ENCODE data around the gene RANBP9. TPM values are rescaled to one million over a fixed set of nuclear protein-coding genes. Genes with fewer than 3 reads are reported as not detected.
A peak's percentile ranks its signal among the peaks of the same experiment; 100 is the strongest.

RANBP9 gene
- total RNA-seq, 4 donors from 2014 or later: 44.7 to 93.1 (median 63.3) TPM

DNA sequence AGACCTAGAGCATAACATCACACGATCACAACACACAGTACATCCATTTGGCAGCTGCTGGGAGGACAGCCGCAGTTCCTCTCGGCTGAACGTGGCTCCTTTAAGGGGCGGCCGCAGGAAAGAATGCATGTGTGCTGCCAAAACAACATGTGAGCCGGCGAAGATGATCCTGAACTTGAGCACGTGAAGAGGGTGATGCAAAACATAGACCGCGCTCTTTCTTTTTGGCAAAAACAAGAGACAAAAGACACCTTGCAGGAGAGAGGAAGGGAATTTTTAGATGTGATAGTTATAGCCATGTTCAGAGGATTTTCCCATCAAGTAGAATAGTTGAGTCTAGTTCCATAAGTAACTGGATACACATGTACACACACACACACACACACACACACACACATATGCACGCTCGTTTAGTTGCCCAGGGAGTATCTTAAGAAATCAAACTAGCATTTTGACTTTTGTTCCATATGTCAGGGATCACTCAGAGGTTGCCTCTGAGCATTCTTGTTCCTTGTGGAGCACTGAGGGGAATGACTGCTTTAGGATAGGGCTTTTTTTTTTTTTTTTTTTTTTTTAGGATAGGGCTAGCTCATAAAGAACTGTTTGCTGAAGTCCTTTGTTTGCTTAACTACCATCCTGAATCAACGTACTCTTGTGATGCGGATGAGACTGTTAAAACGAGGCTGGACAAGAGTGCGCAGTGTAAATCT, 21.7 kb upstream of the RANBP9 start:
- TF ChIP-seq, protein P1, sequence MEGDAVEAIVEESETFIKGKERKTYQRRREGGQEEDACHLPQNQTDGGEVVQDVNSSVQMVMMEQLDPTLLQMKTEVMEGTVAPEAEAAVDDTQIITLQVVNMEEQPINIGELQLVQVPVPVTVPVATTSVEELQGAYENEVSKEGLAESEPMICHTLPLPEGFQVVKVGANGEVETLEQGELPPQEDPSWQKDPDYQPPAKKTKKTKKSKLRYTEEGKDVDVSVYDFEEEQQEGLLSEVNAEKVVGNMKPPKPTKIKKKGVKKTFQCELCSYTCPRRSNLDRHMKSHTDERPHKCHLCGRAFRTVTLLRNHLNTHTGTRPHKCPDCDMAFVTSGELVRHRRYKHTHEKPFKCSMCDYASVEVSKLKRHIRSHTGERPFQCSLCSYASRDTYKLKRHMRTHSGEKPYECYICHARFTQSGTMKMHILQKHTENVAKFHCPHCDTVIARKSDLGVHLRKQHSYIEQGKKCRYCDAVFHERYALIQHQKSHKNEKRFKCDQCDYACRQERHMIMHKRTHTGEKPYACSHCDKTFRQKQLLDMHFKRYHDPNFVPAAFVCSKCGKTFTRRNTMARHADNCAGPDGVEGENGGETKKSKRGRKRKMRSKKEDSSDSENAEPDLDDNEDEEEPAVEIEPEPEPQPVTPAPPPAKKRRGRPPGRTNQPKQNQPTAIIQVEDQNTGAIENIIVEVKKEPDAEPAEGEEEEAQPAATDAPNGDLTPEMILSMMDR (IDR thresholded peaks at IDR 0.05 in 4 of 5, conservative IDR thresholded peaks at IDR 0.05 in 1 of 5): peak in 1 of 5 experiments; percentile 18
- peak in 1 of 2 donors; percentile 1 for TF ChIP-seq POLR2A (IDR thresholded peaks at IDR 0.05)
- Histone ChIP-seq H3K36me3 (no peaks in the 10 kb centered on the region), H3K4me1 (peaks cover 0 to 13% of the 10 kb centered on the region in 2 donors), H3K27ac (peak overlapping the region; percentile 63 to 77 (median 74)), H3K27me3 (no peaks in the 10 kb centered on the region), H3K4me3 (peak overlapping the region in 3 of 4 donors; percentile 18 to 39 (median 38)), H3K9me3 (no peaks in the 10 kb centered on the region)
- DNase-seq (peak; percentile 93 to 94), ATAC-seq (peak; percentile 99)
- in situ Hi-C loops (cut with MboI; ENCODE audit: low sequenced_read_pairs in 4 of 4) (no loop called here), intact Hi-C loops (cut with DNase I; ENCODE audit: low total_unique reads) (loop anchor here (1.0 kb wide), 1 partner anchor 21 kb away; no protein-coding TSS in a partner anchor)

DNA sequence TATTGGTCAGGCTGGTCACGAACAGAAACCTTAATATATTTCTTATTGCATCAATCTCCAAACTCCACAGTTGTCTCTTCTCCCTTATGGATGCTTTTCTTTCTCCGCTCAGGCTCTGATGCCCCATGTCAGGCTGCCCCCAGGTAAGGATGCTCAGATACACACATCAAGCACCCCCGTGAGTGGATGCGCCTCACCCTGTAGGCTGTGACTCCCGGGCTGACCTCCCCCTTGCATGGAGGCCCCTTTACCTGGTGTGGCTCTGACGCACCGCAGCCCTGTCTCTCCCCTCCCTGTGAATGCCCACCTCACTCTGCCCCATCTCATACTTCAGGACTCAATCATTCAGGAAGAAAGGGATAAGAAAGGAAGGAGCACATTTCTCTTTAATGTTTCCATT, 19.1 kb upstream of the RANBP9 start:
- ATAC-seq: no peak
- no peak for DNase-seq
- intact Hi-C loops (cut with DNase I; ENCODE audit: low total_unique reads): no loop called here
- no peak overlapping the region for H3K4me3 ChIP-seq
- in situ Hi-C loops (cut with MboI; ENCODE audit: low sequenced_read_pairs in 4 of 4): no loop called here
- H3K27ac ChIP-seq: no peak overlapping the region
- H3K9me3 ChIP-seq: no peaks in the 10 kb centered on the region
- H3K27me3 ChIP-seq: no peaks in the 10 kb centered on the region
- TF ChIP-seq POLR2A (IDR thresholded peaks at IDR 0.05): no peak
- TF ChIP-seq, protein P1 (IDR thresholded peaks at IDR 0.05 in 4 of 5, conservative IDR thresholded peaks at IDR 0.05 in 1 of 5): no peak
- H3K36me3 ChIP-seq: no peaks in the 10 kb centered on the region
- peaks cover 0 to 13% of the 10 kb centered on the region in 2 donors for H3K4me1 ChIP-seq

DNA sequence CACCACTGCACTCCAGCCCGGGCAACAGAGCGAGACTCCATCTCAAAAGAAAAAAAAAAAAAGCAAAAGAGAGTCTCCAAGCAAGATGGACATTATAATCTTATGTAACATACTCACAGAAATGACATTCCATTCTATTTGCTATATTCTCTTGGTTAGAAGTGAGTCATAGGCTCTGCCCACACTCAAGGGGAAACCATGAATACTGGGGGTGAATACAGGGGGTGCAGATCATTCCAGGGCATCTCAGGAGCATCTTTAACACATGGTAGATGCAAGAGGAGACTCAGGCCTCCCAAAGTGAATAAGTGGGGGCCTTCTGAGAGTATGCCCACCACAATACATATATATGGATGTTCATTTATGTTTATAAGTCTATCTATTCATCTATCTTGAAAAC, 18.3 kb upstream of the RANBP9 start:
- no peaks in the 10 kb centered on the region for H3K27me3 ChIP-seq
- no peaks in the 10 kb centered on the region for H3K36me3 ChIP-seq
- ATAC-seq (no peak), DNase-seq (no peak)
- in situ Hi-C loops (cut with MboI; ENCODE audit: low sequenced_read_pairs in 4 of 4) (no loop called here), intact Hi-C loops (cut with DNase I; ENCODE audit: low total_unique reads) (no loop called here)
- no peak overlapping the region for H3K27ac ChIP-seq
- H3K9me3 ChIP-seq: no peaks in the 10 kb centered on the region
- TF ChIP-seq, protein P1 (IDR thresholded peaks at IDR 0.05 in 4 of 5, conservative IDR thresholded peaks at IDR 0.05 in 1 of 5): no peak
- no peak for TF ChIP-seq POLR2A (IDR thresholded peaks at IDR 0.05)
- H3K4me3 ChIP-seq: no peak overlapping the region
- peaks cover 0 to 13% of the 10 kb centered on the region in 2 donors for H3K4me1 ChIP-seq

DNA sequence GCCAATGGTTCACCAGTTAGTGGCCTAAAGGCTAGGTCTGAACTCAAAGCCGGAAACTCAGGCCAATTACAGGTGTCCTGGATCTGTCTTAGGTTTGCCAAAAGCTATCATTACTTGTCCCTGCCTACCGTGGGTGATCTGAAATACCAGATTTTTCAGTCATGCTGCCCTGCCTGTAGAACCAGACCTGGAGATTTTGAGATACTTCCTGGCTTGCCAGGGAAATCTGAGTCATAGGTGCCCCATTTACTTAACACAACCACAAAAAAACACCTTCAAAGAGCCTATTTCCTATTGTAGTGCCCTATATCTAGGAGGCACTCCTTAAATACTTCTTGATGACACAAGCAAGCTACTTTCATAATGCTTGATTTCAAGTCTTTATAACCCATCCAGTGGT, 13.9 kb upstream of the RANBP9 start:
- H3K36me3 ChIP-seq: no peaks in the 10 kb centered on the region
- H3K9me3 ChIP-seq: no peaks in the 10 kb centered on the region
- no peak overlapping the region for H3K27ac ChIP-seq
- ATAC-seq (no peak), DNase-seq (no peak)
- H3K27me3 ChIP-seq: no peaks in the 10 kb centered on the region
- no peak overlapping the region for H3K4me3 ChIP-seq
- TF ChIP-seq POLR2A (IDR thresholded peaks at IDR 0.05): no peak
- TF ChIP-seq, protein P1 (IDR thresholded peaks at IDR 0.05 in 4 of 5, conservative IDR thresholded peaks at IDR 0.05 in 1 of 5): no peak
- in situ Hi-C loops (cut with MboI; ENCODE audit: low sequenced_read_pairs in 4 of 4) (no loop called here), intact Hi-C loops (cut with DNase I; ENCODE audit: low total_unique reads) (no loop called here)
- H3K4me1 ChIP-seq: no peaks in the 10 kb centered on the region

Measured in gastrocnemius medialis (tissue), 4 donors.